Endothelial cell of umbilical vein (primary cell): Measurements from ENCODE around the gene GAB1. TPM values are rescaled to one million over a fixed set of nuclear protein-coding genes. Genes with fewer than 3 reads are reported as not detected.

Experiments used
- BruUV-seq: library from RNA; stranded (reverse); fragments of 400-500 nt; replicated peaks from 2 replicates; lab custom pipeline; 2021; lab: Mats Ljungman, UMichigan
- CTCF ChIA-PET: fragments of 300-600, 350-600 bp; sonication (Branson Sonifier 250); formaldehyde crosslinking; loops from one replicate; lab custom pipeline; 2021; ENCODE audit warnings: antibody characterized with exemption, inconsistent platforms; lab: Charles Lee
- POLR2A ChIA-PET: fragments of 300-600, 350-600 bp; sonication (Branson Sonifier 250); formaldehyde crosslinking; loops from one replicate; lab custom pipeline; 2021; ENCODE audit warnings: antibody characterized with exemption, inconsistent platforms; lab: Charles Lee
- DNase-seq: peaks from one replicate; pipeline ENCODE4 v3.0.0-alpha.2; 2011; ENCODE audit warnings: low read depth, low spot score
- FAIRE-seq: peaks from 2 replicates; lab custom pipeline; 2011; peaks lifted over from hg19 to GRCh38; lab: Jason Lieb, UNC
- H2AFZ ChIP-seq: 2 replicates; pipeline ENCODE4 v1.6.0; 2012; ENCODE audit warnings: low read depth, low read length, control low read depth, inconsistent platforms
- H3K27ac ChIP-seq: 2 replicates; pipeline ENCODE4 v1.5.1; 2011; ENCODE audit warnings: low read depth, mild to moderate bottlenecking, control low read depth, low read length, moderate library complexity; ENCODE audit not compliant: insufficient read depth
- H3K27me3 ChIP-seq, 2 experiments: 2 replicates each; pipeline versions ENCODE4 v1.6.0 to v1.6.1; 2011; ENCODE audit warnings: low read length in 2 of 2, mixed read lengths in 1 of 2; ENCODE audit not compliant: control insufficient read depth in 2 of 2, insufficient read depth in 2 of 2
- H3K36me3 ChIP-seq, 2 experiments: 2 replicates in 1 of 2; 3 replicates in 1 of 2; pipeline ENCODE4 v1.5.1; 2011; ENCODE audit warnings: low read length in 2 of 2, mild to moderate bottlenecking in 1 of 2, moderate library complexity in 1 of 2; ENCODE audit not compliant: control insufficient read depth in 2 of 2, insufficient read depth in 2 of 2; ENCODE audit errors: extremely low read depth in 1 of 2
- H3K4me1 ChIP-seq: 3 replicates; pipeline ENCODE4 v1.5.1; 2011; ENCODE audit warnings: mild to moderate bottlenecking, low read length; ENCODE audit not compliant: control insufficient read depth, insufficient read depth; ENCODE audit errors: extremely low read depth
- H3K4me2 ChIP-seq: 2 replicates; pipeline ENCODE4 v1.6.1; 2011; ENCODE audit warnings: low read length, control low read depth, mixed read lengths; ENCODE audit not compliant: insufficient read depth
- H3K4me3 ChIP-seq, 3 experiments: fragments of 200-600 bp in 1 of 3; sonication (generic), shearing (Covaris generic) in 1 of 3; replicated peaks in 1 of 3; 2 replicates each; pipeline ENCODE4 v1.5.1; 2011 to 2016; ENCODE audit warnings: control low read depth in 3 of 3, low read length in 3 of 3, mild to moderate bottlenecking in 2 of 3, inconsistent platforms in 1 of 3, low read depth in 1 of 3, moderate library complexity in 1 of 3; ENCODE audit not compliant: insufficient read depth in 1 of 3
- H3K79me2 ChIP-seq: 2 replicates; pipeline ENCODE4 v1.6.0; 2012; ENCODE audit warnings: low read length, inconsistent platforms; ENCODE audit not compliant: control insufficient read depth, insufficient read depth
- H3K9ac ChIP-seq: replicated peaks from 2 replicates; pipeline ENCODE3; 2011; ENCODE audit warnings: low read length, control low read depth; ENCODE audit not compliant: insufficient read depth; ENCODE audit errors: extremely low read depth
- H3K9me1 ChIP-seq: replicated peaks from 3 replicates; pipeline ENCODE4 v1.6.0; 2011; ENCODE audit warnings: mild to moderate bottlenecking, low read length; ENCODE audit not compliant: control insufficient read depth, insufficient read depth; ENCODE audit errors: extremely low read depth
- H3K9me3 ChIP-seq: replicated peaks from 2 replicates; pipeline ENCODE4 v1.5.1; 2012; ENCODE audit warnings: low read length, inconsistent platforms; ENCODE audit not compliant: control insufficient read depth, insufficient read depth
- H4K20me1 ChIP-seq: replicated peaks from 2 replicates; pipeline ENCODE3; 2011; ENCODE audit warnings: mild to moderate bottlenecking, low read length; ENCODE audit not compliant: control insufficient read depth, insufficient read depth; ENCODE audit errors: extremely low read depth
- CTCF ChIP-seq, 2 donors: IDR thresholded peaks; 1 replicate in 1 of 2; 2 replicates in 1 of 2; pipeline ENCODE4 v1.5.1; 2011; ENCODE audit warnings: low read length in 2 of 2, mild to moderate bottlenecking in 2 of 2, moderate library complexity in 2 of 2, control low read depth in 1 of 2, inconsistent platforms in 1 of 2, low read depth in 1 of 2; ENCODE audit not compliant: insufficient read depth in 1 of 2; ENCODE audit errors: extremely low read depth in 1 of 2
- EZH2 ChIP-seq: IDR thresholded peaks from 2 replicates; pipeline ENCODE4 v1.6.1; 2012; ENCODE audit warnings: borderline replicate concordance, low read depth, mild to moderate bottlenecking, moderate library complexity, low read length, inconsistent platforms; ENCODE audit not compliant: severe bottlenecking
- FOS ChIP-seq: IDR thresholded peaks from 2 replicates; pipeline ENCODE4 v1.6.1; 2011; ENCODE audit warnings: mild to moderate bottlenecking, low read length, moderate library complexity, borderline replicate concordance; ENCODE audit not compliant: insufficient read depth
- GATA2 ChIP-seq: IDR thresholded peaks from 2 replicates; pipeline ENCODE4 v1.7.0; 2011; ENCODE audit warnings: low read depth, mild to moderate bottlenecking, moderate library complexity, mixed read lengths, low read length; ENCODE audit not compliant: insufficient read length, insufficient read depth
- JUN ChIP-seq: IDR thresholded peaks from 2 replicates; pipeline ENCODE4 v1.6.1; 2011; ENCODE audit warnings: borderline replicate concordance, low read depth; ENCODE audit not compliant: insufficient read length, insufficient read depth
- MAX ChIP-seq: IDR thresholded peaks from 2 replicates; pipeline ENCODE4 v1.6.1; 2011; ENCODE audit not compliant: insufficient read depth, insufficient read length
- MYC ChIP-seq: IDR thresholded peaks from one replicate; pipeline ENCODE4 v1.6.1; 2011; ENCODE audit warnings: mild to moderate bottlenecking, low read depth, low read length
- POLR2A ChIP-seq: IDR thresholded peaks from 2 replicates; pipeline ENCODE4 v1.6.1; 2012; ENCODE audit warnings: low read depth, mild to moderate bottlenecking, control low read depth, low read length
- POLR2AphosphoS5 ChIP-seq: IDR thresholded peaks from 2 replicates; pipeline ENCODE4 v1.6.1; 2012; ENCODE audit warnings: low read depth, mild to moderate bottlenecking, control low read depth, low read length, moderate library complexity; ENCODE audit not compliant: insufficient read depth
- dilution Hi-C: fragments of 300-500 bp; cut with MboI; formaldehyde crosslinking; loops from one replicate; pipeline ENCODE4 v1.15.0; 2019; ENCODE audit warnings: low sequenced_read_pairs; ENCODE audit not compliant: extremely low pct_ligation_motif_present
- intact Hi-C: fragments of 100-400 bp; cut with micrococcal nuclease; formaldehyde crosslinking; loops from one replicate; pipeline ENCODE4 v1.10.0; 2022
- polyA plus RNA-seq, 4 experiments: library from polyadenylated mRNA; depleted of rRNA in 3 of 4; stranded (reverse) in 3 of 4; unstranded in 1 of 4; fragments of >200 nt; gene quantifications; 2 replicates each; pipeline versions ENCODE4 v1.2.1 to v1.2.3, GENCODE V29; 2011 to 2012; ENCODE audit warnings: missing spikeins in 1 of 4
- total RNA-seq: library from RNA; stranded (reverse); gene quantifications from 2 replicates; pipeline ENCODE4 v1.2.3, GENCODE V29; 2021

The GAB1 gene
- total and polyA plus RNA-seq, 2 donors (not counting 3 experiments of a cell fraction or from before 2014, with no cell fraction given): 9.3 to 37.7 TPM

- Histone ChIP-seq H3K4me3 (no peak overlapping the region), H3K36me3 (no peaks in the 10 kb centered on the region), H3K27ac (no peak overlapping the region), H2AFZ (no peak overlapping the region), H4K20me1 (no peaks in the 10 kb centered on the region), H3K9ac (no peak overlapping the region), H3K9me1 (no peaks in the 10 kb centered on the region), H3K27me3 (peaks cover 0 to 5% of the 10 kb centered on the region in 2 experiments), H3K4me1 (no peaks in the 10 kb centered on the region), H3K79me2 (no peaks in the 10 kb centered on the region), H3K4me2 (no peak overlapping the region), H3K9me3 (no peaks in the 10 kb centered on the region)
- ChIA-PET POLR2A (interaction anchor here (0.5 to 0.6 kb wide), 2 partner anchors 11 to 206 kb away, joined by 3 read pairs; no protein-coding TSS in a partner anchor), CTCF (interaction anchor here (0.6 kb wide), 1 partner anchor 1102 kb away, joined by 3 read pairs; no protein-coding TSS in a partner anchor)
- intact Hi-C loops (no loop called here), dilution Hi-C loops (no loop called here)
- TF ChIP-seq EZH2 (no peak), GATA2 (no peak), POLR2AphosphoS5 (no peak), JUN (no peak), MAX (no peak), POLR2A (no peak), CTCF (IDR thresholded peaks at IDR 0.05; ENCODE audit: extremely low read depth in 1 of 2, insufficient read depth in 1 of 2, low read depth in 1 of 2, low read length in 2 of 2) (no peak), MYC (no peak), FOS (no peak)
- BruUV-seq: no TSS peak
- no peak for DNase-seq
- no peak for FAIRE-seq
These were observed 48.5 kb upstream of the GAB1 start for GRCh38 chr4:143288171-143288570.
